Activated CD8-positive, alpha-beta T cell treated with anti-CD3 and anti-CD28 coated beads for 36 hours (primary cell): ENCODE results near the gene VWA7. TPM values are rescaled to one million over a fixed set of nuclear protein-coding genes. Genes with fewer than 3 reads are reported as not detected.
"Not testable (repeated sequence)": the region's sequence is repeated elsewhere in the genome, so short reads cannot be mapped to it uniquely, and the experiment has no call there.

Source experiments
- ATAC-seq: fragments of 200-7000 bp; cut with Tn5 transposase; one replicate; pipeline ENCODE4 v1.10.0; 2021; ENCODE audit warnings: mild to moderate bottlenecking, moderate library complexity
- CTCF ChIA-PET: fragments of 350-600 bp; sonication (Branson Sonifier 250); formaldehyde crosslinking; loops from one replicate; lab custom pipeline; 2021; ENCODE audit warnings: antibody characterized with exemption; lab: Charles Lee
- POLR2A ChIA-PET: fragments of 350-600 bp; sonication (Branson Sonifier 250); formaldehyde crosslinking; loops from one replicate; lab custom pipeline; 2021; ENCODE audit warnings: antibody characterized with exemption; lab: Charles Lee
- DNase-seq: peaks from one replicate; pipeline ENCODE4 v3.0.0-alpha.2; 2020
- H3K27ac Mint-ChIP-seq: one replicate; pipeline ENCODE4 v1.8.0; 2021; ENCODE audit warnings: mild to moderate bottlenecking, mixed read lengths
- H3K27me3 Mint-ChIP-seq: one replicate; pipeline ENCODE4 v1.8.0; 2021; ENCODE audit warnings: mixed read lengths
- H3K36me3 Mint-ChIP-seq: one replicate; pipeline ENCODE4 v1.8.0; 2021; ENCODE audit warnings: low read depth, mixed read lengths
- H3K4me1 Mint-ChIP-seq: one replicate; pipeline ENCODE4 v1.8.0; 2021; ENCODE audit warnings: low read depth, mixed read lengths
- H3K4me3 Mint-ChIP-seq: one replicate; pipeline ENCODE4 v1.8.0; 2021; ENCODE audit warnings: mild to moderate bottlenecking, moderate library complexity, mixed read lengths
- H3K9me3 Mint-ChIP-seq: one replicate; pipeline ENCODE4 v1.8.0; 2021; ENCODE audit warnings: mixed read lengths
- CTCF ChIP-seq: fragments of 200-600 bp; IDR thresholded peaks from one replicate; pipeline ENCODE4 v1.8.0; 2022; ENCODE audit warnings: antibody characterized with exemption, mild to moderate bottlenecking
- intact Hi-C: fragments of 100-400 bp; cut with micrococcal nuclease; formaldehyde crosslinking; loops from one replicate; pipeline ENCODE4 v1.10.0; 2022
- total RNA-seq, 2 experiments: library from RNA; stranded (reverse); gene quantifications; one replicate each; pipeline ENCODE4 v1.2.3, GENCODE V29; 2021

The VWA7 gene
- total RNA-seq, 2 experiments from 2014 or later = 1.6 TPM

DNA sequence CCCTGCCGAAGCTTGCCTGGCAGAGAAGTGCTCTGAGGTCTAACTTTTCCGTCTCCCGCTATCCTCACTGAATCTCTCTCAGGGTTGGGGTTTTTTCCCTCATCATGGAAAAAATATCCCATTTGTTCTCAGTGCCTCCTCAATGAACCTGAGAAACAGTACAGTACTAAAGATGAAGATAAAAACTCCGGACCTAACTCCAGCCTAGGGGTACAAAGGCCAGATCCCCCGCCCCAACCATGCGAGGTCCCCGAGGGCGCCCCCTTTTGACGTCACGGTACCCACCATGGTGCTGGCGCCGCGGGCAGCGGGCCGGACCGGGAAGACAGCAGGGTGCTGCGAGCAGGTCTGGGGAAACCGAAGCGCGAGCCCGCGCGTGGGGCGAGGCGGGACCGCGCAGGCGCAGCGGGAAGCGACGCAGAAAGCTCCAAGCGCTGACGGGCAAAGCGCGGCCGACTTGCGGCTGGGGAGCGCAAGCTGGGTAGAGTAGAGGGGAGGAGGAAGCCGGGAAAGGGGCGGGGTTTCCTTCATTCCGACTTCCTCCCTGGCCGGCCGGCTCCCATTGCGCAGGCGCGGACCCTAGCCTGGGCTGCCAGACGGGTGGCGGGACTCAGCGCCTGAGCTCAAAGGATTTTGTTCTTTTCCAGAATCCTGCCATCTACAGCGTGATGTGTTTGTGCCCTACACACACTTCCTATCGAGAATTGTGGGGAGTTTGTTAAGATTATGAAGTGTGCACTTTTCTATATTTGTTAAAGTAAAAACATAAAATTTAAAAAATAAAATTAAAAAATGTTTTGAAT, 29.5 kb upstream of the VWA7 start, which contains the start of gene LSM2:
TSS of gene LSM2 (minus strand) at position 497 of the 803 bp plus-strand sequence. CDS start at position 288, 209 bp downstream.
- peak; percentile 98 for DNase-seq
- H3K27ac Mint-ChIP-seq = peak within 1 kb of the TSS; percentile 97
- ChIA-PET POLR2A (interaction anchor here (0.6 to 2.1 kb wide), 20 partner anchors 9 to 1165 kb away, joined by 3 to 16 read pairs (median 3); partner anchors contain the start of genes DDX39B, HSPA1A, HSPA1B and HSPA1L), CTCF (interaction anchor here (0.7 to 3.1 kb wide), 18 partner anchors 9 to 125 kb away, joined by 3 to 28 read pairs (median 4); partner anchors contain the start of genes ABHD16A, DDAH2, HSPA1A and HSPA1L)
- ATAC-seq = peak; percentile 98
- H3K27me3 Mint-ChIP-seq = no peaks in the 10 kb centered on the region
- peaks cover 19% of the 10 kb centered on the region for H3K4me1 Mint-ChIP-seq
- peaks cover 15% of the 10 kb centered on the region for H3K36me3 Mint-ChIP-seq
- TF ChIP-seq CTCF = no peak
- intact Hi-C loops = no loop called here
- H3K4me3 Mint-ChIP-seq = peak within 1 kb of the TSS; percentile 98
- no peaks in the 10 kb centered on the region for H3K9me3 Mint-ChIP-seq

GRCh38 chr6:31805939-31806469, 28.9 kb upstream of the VWA7 start:
- POLR2A ChIA-PET = interaction anchor here (0.7 to 2.1 kb wide), 14 partner anchors 9 to 190 kb away, joined by 3 to 16 read pairs (median 3); partner anchors contain the start of genes HSPA1A, HSPA1B, HSPA1L and MSH5
- peak overlapping the region; percentile 98 for H3K4me3 Mint-ChIP-seq
- CTCF ChIA-PET = interaction anchor here (0.6 to 3.1 kb wide), 12 partner anchors 9 to 103 kb away, joined by 3 to 28 read pairs (median 7); partner anchors contain the start of genes ABHD16A, DDAH2, LY6G6D and VARS1
- peaks cover 21% of the 10 kb centered on the region for H3K4me1 Mint-ChIP-seq
- intact Hi-C loops = no loop called here
- ATAC-seq (peak; percentile 37), DNase-seq (no peak)
- no peaks in the 10 kb centered on the region for H3K27me3 Mint-ChIP-seq
- H3K27ac Mint-ChIP-seq = peak overlapping the region; percentile 97
- H3K36me3 Mint-ChIP-seq = peaks cover 20% of the 10 kb centered on the region
- TF ChIP-seq CTCF = no peak
- H3K9me3 Mint-ChIP-seq = no peaks in the 10 kb centered on the region

GRCh38 chr6:31801031-31801927, 24.2 kb upstream of the VWA7 start:
- DNase-seq, intact Hi-C loops, H3K4me3 Mint-ChIP-seq, H3K9me3 Mint-ChIP-seq, ATAC-seq, H3K27me3 Mint-ChIP-seq, H3K27ac Mint-ChIP-seq: not testable (repeated sequence)
- H3K4me1 Mint-ChIP-seq = peaks cover 33% of the 10 kb centered on the region
- ChIA-PET POLR2A (interaction anchor here (0.6 kb wide), 1 partner anchor 139 kb away, joined by 4 read pairs; no protein-coding TSS in a partner anchor), CTCF (interaction anchor here (3.0 kb wide), 1 partner anchor 10 kb away, joined by 11 read pairs; no protein-coding TSS in a partner anchor)
- H3K36me3 Mint-ChIP-seq = peaks cover 32% of the 10 kb centered on the region

GRCh38 chr6:31799781-31800180, 22.7 kb upstream of the VWA7 start:
- H3K4me3 Mint-ChIP-seq = no peak overlapping the region
- ATAC-seq = no peak

More at GRCh38 chr6:31799781-31800180, 22.7 kb upstream of the VWA7 start:
- DNase-seq = no peak
- H3K27me3 Mint-ChIP-seq = no peaks in the 10 kb centered on the region
- ChIA-PET CTCF (interaction anchor here (1.4 to 3.0 kb wide), 3 partner anchors 9 to 63 kb away, joined by 3 to 11 read pairs (median 9); partner anchors contain the start of gene NEU1), POLR2A (interaction anchor here (0.9 to 1.4 kb wide), 3 partner anchors 12 to 62 kb away, joined by 3 to 4 read pairs (median 3); no protein-coding TSS in a partner anchor)
- intact Hi-C loops = no loop called here
- H3K9me3 Mint-ChIP-seq = no peaks in the 10 kb centered on the region
- no peak for TF ChIP-seq CTCF
- no peak overlapping the region for H3K27ac Mint-ChIP-seq
- H3K4me1 Mint-ChIP-seq = peaks cover 26% of the 10 kb centered on the region
- H3K36me3 Mint-ChIP-seq = peaks cover 29% of the 10 kb centered on the region
